Activated CD8-positive, alpha-beta T cell treated with anti-CD3 and anti-CD28 coated beads for 36 hours (primary cell): ENCODE data around the gene NTRK2. TPM values are rescaled to one million over a fixed set of nuclear protein-coding genes. Genes with fewer than 3 reads are reported as not detected.

Experiments used
- ATAC-seq: fragments of 200-7000 bp; cut with Tn5 transposase; one replicate; pipeline ENCODE4 v1.10.0; 2021; ENCODE audit warnings: mild to moderate bottlenecking, moderate library complexity
- CTCF ChIA-PET: fragments of 350-600 bp; sonication (Branson Sonifier 250); formaldehyde crosslinking; loops from one replicate; lab custom pipeline; 2021; ENCODE audit warnings: antibody characterized with exemption; lab: Charles Lee
- POLR2A ChIA-PET: fragments of 350-600 bp; sonication (Branson Sonifier 250); formaldehyde crosslinking; loops from one replicate; lab custom pipeline; 2021; ENCODE audit warnings: antibody characterized with exemption; lab: Charles Lee
- DNase-seq: peaks from one replicate; pipeline ENCODE4 v3.0.0-alpha.2; 2020
- H3K27ac Mint-ChIP-seq: one replicate; pipeline ENCODE4 v1.8.0; 2021; ENCODE audit warnings: mild to moderate bottlenecking, mixed read lengths
- H3K27me3 Mint-ChIP-seq: one replicate; pipeline ENCODE4 v1.8.0; 2021; ENCODE audit warnings: mixed read lengths
- H3K36me3 Mint-ChIP-seq: one replicate; pipeline ENCODE4 v1.8.0; 2021; ENCODE audit warnings: low read depth, mixed read lengths
- H3K4me1 Mint-ChIP-seq: one replicate; pipeline ENCODE4 v1.8.0; 2021; ENCODE audit warnings: low read depth, mixed read lengths
- H3K4me3 Mint-ChIP-seq: one replicate; pipeline ENCODE4 v1.8.0; 2021; ENCODE audit warnings: mild to moderate bottlenecking, moderate library complexity, mixed read lengths
- H3K9me3 Mint-ChIP-seq: one replicate; pipeline ENCODE4 v1.8.0; 2021; ENCODE audit warnings: mixed read lengths
- intact Hi-C: fragments of 100-400 bp; cut with micrococcal nuclease; formaldehyde crosslinking; loops from one replicate; pipeline ENCODE4 v1.10.0; 2022
- total RNA-seq, 2 experiments: library from RNA; stranded (reverse); gene quantifications; one replicate each; pipeline ENCODE4 v1.2.3, GENCODE V29; 2021
- TF ChIP-seq, protein P1 (sequence below): fragments of 200-600 bp; IDR thresholded peaks from one replicate; pipeline ENCODE4 v1.8.0; 2022; ENCODE audit warnings: antibody characterized with exemption, mild to moderate bottlenecking

Gene NTRK2
- total RNA-seq, 2 experiments from 2014 or later: 0.07 to 0.09 TPM

DNA sequence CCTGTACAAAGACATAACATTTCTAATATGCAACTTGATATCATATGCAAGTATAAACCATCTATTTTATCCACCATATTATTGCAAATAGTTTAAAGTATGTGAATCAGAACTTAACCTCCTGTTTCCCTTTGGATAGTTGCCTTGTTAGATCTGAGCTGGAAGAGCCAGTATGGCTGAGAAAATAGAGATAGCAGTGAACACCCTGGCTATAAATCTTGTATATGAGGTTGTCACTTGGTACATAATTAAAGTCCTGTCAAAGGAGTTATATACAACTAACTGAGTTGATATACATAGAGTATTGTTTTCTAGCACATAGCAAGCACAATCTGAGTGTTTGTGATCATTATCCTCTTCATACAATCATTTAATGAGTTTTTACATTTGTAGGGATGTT lies 272.3 kb downstream of the NTRK2 start:
- Mint-ChIP-seq H3K36me3 (no peaks in the 10 kb centered on the region), H3K4me3 (no peak overlapping the region), H3K27ac (no peak overlapping the region), H3K27me3 (peaks cover 1% of the 10 kb centered on the region), H3K4me1 (no peaks in the 10 kb centered on the region), H3K9me3 (no peaks in the 10 kb centered on the region)
- CTCF ChIA-PET: no interaction called here
- TF ChIP-seq, protein P1, sequence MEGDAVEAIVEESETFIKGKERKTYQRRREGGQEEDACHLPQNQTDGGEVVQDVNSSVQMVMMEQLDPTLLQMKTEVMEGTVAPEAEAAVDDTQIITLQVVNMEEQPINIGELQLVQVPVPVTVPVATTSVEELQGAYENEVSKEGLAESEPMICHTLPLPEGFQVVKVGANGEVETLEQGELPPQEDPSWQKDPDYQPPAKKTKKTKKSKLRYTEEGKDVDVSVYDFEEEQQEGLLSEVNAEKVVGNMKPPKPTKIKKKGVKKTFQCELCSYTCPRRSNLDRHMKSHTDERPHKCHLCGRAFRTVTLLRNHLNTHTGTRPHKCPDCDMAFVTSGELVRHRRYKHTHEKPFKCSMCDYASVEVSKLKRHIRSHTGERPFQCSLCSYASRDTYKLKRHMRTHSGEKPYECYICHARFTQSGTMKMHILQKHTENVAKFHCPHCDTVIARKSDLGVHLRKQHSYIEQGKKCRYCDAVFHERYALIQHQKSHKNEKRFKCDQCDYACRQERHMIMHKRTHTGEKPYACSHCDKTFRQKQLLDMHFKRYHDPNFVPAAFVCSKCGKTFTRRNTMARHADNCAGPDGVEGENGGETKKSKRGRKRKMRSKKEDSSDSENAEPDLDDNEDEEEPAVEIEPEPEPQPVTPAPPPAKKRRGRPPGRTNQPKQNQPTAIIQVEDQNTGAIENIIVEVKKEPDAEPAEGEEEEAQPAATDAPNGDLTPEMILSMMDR: no peak
- POLR2A ChIA-PET: no interaction called here
- intact Hi-C loops: no loop called here
- ATAC-seq (no peak), DNase-seq (no peak)

DNA sequence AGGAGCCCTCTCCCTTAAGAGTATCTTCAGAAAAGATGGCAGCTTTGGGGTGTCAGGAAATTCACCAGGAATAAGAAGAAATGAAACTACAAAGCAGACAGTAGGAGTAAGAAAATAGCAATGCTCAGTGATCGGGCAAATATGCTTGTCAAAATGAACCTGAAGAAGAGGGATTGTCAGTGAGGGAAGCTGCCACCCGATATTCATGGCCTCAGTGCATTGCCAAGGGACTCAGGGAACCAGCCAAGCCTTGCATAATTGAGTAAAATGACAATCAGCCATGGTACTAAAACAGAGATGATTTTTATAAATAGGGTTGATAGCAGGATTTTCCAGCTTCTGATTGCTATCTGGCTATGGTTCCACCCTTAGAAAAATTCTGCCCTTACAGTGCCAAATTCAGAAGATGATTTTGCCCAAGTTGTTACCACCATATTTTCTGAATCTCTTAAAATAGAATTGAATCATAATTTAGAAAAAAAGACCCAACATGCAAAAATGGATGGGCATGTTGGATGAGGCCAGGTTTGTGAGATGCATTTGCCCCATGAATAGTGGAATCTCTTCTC lies 274.0 kb downstream of the NTRK2 start:
- ATAC-seq (no peak), DNase-seq (no peak)
- H3K27me3 Mint-ChIP-seq: no peaks in the 10 kb centered on the region
- TF ChIP-seq, protein P1: no peak
- no peak overlapping the region for H3K4me3 Mint-ChIP-seq
- intact Hi-C loops: no loop called here
- H3K4me1 Mint-ChIP-seq: no peaks in the 10 kb centered on the region
- POLR2A ChIA-PET: interaction anchor here (0.5 to 0.7 kb wide), 2 partner anchors 14 to 234 kb away, joined by 3 read pairs; no protein-coding TSS in a partner anchor
- no peaks in the 10 kb centered on the region for H3K36me3 Mint-ChIP-seq
- H3K27ac Mint-ChIP-seq: no peak overlapping the region
- H3K9me3 Mint-ChIP-seq: no peaks in the 10 kb centered on the region
- CTCF ChIA-PET: no interaction called here

DNA sequence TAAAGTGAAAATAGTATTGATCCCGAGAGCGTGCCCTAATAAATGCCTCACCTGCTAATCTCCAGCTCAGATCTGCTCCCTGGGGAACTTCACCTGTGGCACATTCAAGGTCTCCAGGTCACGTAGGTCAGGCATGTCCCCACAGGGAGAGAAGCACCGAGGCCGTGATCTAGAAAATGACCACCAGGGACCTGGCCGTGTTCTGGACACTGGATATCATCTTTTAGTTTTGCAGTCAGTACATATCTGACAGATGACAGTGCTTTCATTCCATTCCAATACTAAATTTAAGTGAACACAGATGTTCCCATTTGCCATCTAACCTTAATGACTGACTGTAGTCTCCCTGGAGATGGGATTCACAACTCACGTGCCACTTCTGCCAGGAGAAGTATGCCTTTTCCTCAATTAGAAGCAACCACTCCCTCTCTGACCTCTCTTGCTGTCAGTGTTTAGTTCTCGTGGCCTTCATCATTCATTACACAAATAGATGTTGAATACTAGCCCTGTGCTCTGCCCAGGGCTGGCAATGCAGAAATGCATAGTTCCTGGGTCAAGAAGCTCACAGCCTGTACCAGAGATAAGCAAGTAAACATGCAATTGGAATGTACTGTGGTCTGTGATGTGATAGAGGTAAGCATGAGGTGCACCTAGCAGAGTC lies 276.5 kb downstream of the NTRK2 start:
- H3K36me3 Mint-ChIP-seq: no peaks in the 10 kb centered on the region
- H3K27me3 Mint-ChIP-seq: peaks cover 2% of the 10 kb centered on the region
- TF ChIP-seq, protein P1: no peak
- DNase-seq (no peak), ATAC-seq (no peak)
- CTCF ChIA-PET: interaction anchor here (1.8 kb wide), 1 partner anchor 11 kb away, joined by 5 read pairs; no protein-coding TSS in a partner anchor
- H3K4me1 Mint-ChIP-seq: no peaks in the 10 kb centered on the region
- no peak overlapping the region for H3K4me3 Mint-ChIP-seq
- no peak overlapping the region for H3K27ac Mint-ChIP-seq
- H3K9me3 Mint-ChIP-seq: no peaks in the 10 kb centered on the region
- intact Hi-C loops: no loop called here
- POLR2A ChIA-PET: no interaction called here

DNA sequence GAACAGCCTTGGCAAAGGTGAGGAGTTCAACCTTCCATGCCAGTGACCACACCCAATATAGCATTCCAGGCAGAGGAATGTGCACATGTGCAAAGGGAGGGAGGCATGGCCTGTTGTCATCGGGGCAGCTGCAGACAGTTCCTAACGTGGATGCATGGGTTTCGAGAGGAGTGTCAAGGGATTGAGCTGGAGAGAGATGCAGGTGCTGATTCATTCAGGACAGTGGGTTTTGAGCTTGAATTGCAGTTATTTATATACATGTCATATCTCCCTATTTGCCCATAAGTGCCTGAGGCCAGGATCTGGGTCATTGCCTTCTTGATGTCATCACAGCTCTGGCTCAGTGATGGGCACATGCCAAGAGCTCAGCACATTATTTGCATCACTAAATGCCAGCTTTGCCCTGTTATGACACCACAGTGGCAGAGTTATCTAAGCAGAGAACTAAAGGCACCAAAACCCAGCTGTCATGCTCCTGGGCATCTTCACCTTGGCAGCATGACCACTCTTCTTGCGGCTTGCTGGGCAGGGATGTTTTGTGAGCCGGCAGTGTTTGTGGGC lies 278.0 kb downstream of the NTRK2 start:
- CTCF ChIA-PET: interaction anchor here (1.2 kb wide), 1 partner anchor 12 kb away, joined by 3 read pairs; no protein-coding TSS in a partner anchor

More for the DNA sequence above, 278.0 kb downstream of the NTRK2 start:
- Mint-ChIP-seq H3K9me3 (no peaks in the 10 kb centered on the region), H3K36me3 (no peaks in the 10 kb centered on the region), H3K27ac (no peak overlapping the region), H3K4me3 (no peak overlapping the region), H3K27me3 (peaks cover 2% of the 10 kb centered on the region), H3K4me1 (no peaks in the 10 kb centered on the region)
- no peak for DNase-seq
- intact Hi-C loops: no loop called here
- no peak for ATAC-seq
- POLR2A ChIA-PET: no interaction called here
- TF ChIP-seq, protein P1: no peak
